Esophagus mucosa (tissue), 1 donor: ENCODE data around the gene TM9SF2. TPM values are rescaled to one million over a fixed set of nuclear protein-coding genes. Genes with fewer than 3 reads are reported as not detected.

Source experiments
- ATAC-seq: fragments of 200-7000 bp; cut with Tn5 transposase; one replicate; pipeline ENCODE4 v1.9.1; 2020
- total RNA-seq: library from RNA; stranded (reverse); gene quantifications from one replicate; pipeline ENCODE4 v1.2.4, GENCODE V29; 2023
- donor health status: DM: yes; HTN: yes; CAD: no.

The TM9SF2 gene
- total RNA-seq, 1 donor from 2014 or later, result 57.5 TPM

DNA sequence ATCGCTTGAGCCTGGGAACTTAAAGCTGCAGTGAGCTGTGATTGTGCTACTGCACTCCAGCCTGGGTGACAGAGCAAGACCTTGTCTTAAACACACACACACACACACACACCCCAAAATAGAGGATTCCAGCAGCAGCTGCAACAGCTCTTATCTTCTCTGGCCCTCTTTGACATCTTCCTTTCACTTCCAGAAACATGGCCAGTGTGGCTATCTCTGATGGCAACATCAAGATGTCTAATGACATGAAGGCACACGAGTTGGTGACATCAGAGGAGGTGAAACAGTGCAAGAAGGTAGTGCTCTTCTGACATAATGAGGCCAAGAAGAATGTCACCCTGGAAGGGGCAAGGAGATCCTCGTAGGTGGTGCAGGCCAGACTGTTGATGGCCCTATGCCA lies 81.2 kb downstream of the TM9SF2 start:
- ATAC-seq, result no peak

DNA sequence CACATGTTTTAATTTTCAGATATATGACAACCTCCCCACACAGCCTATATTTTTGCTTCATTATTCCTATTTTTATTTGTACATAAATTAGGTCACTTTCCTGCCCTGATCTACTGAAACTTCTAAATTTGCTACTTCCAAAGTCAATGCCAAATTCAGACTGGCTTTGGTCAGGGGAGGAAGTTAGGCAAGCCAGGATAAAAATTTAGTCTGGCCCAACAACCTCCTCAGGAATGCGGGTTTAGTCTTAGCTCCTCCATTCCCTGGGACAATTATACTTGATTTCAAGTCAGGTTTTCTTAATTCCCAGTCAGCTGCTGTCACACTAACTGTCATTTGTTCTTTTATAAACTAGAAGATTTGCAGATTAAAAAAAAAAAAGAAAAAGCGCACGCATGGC lies 84.3 kb downstream of the TM9SF2 start:
- no peak for ATAC-seq

- no peak for ATAC-seq
Measured at GRCh38 chr13:99587021-99587420, 85.7 kb downstream of the TM9SF2 start.

DNA sequence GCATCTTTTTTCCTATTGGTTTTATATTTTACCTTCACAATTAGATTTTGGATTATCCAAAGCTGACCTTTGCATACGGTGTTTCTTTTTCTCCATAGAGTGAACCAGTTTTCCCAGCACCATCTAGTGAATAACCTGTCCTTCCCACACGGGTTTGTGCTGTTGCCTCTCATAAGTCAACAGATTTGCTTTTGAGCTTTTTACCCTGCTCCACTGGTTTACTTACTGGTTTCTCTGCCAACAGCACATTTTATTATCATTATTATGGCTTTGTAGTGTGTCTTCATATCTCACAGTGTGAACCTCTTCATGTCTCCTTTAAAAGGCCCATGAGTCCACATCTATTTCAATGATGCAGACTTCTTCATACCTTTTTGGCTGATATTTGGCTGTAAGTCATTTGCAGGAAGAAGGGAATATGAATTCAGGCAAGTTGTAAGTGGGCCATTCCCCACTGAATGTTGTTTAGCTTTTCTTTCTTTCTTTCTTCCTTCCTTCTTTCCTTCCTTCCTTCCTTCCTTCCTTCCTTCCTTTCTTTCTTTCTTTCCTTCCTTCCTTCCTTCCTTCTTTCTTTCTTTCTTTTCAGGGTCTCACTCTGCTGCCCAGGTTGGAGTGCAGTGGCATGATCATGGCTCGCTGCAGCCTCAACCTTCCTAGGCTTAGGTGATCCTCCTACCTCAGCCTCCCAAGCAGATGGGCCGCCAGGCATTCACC lies 86.8 kb downstream of the TM9SF2 start:
- ATAC-seq, result peak; percentile 49

- ATAC-seq, result no peak
Measured at GRCh38 chr13:99589575-99589974, 88.3 kb downstream of the TM9SF2 start.

GRCh38 chr13:99590519-99591011 lies 89.3 kb downstream of the TM9SF2 start:
- no peak for ATAC-seq

- ATAC-seq, result no peak
Measured at GRCh38 chr13:99596180-99596579, 94.9 kb downstream of the TM9SF2 start.

DNA sequence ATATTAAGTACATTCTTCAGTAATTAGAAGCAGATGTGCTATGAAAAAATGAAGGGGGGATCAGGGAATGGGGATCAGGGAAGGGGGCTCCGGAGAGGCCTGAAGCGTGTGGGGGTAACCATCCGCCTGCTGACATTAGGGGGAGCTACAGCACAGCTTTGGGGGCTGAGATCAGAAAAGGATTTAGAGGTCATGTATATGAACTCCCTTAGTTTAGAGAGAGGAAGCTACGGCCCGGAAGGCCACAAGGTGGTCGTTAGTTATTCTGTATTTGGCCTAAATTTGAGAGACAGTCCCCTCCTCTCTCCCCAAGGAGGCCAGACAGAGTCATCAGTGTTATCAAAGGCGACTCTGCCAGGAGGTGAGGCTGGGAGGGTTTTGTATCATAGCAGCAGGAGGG lies 99.0 kb downstream of the TM9SF2 start:
- ATAC-seq, result no peak

DNA sequence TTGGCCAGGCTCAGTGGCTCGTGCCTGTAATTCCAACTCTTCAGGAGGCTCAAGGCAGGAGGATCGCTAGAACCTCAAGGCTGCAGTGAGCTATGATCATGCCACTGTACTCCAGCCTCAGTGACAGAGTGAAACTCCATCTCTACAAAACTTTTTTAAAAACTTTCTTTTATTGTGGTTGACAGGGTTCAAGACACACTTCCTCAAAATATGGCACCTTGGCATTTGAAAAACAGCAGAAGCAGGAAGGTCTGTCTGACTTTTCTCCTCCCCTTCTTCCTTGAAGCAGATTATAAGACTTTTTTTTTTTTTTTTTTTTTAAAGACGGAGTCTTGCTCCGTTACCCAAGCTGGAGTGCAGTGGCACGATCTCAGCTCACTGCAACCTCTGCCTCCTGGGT lies 100.3 kb downstream of the TM9SF2 start:
- no peak for ATAC-seq

GRCh38 chr13:99604636-99605035 lies 103.4 kb downstream of the TM9SF2 start:
- no peak for ATAC-seq

- peak; percentile 51 for ATAC-seq
Measured at GRCh38 chr13:99605420-99606323, 104.4 kb downstream of the TM9SF2 start.

DNA sequence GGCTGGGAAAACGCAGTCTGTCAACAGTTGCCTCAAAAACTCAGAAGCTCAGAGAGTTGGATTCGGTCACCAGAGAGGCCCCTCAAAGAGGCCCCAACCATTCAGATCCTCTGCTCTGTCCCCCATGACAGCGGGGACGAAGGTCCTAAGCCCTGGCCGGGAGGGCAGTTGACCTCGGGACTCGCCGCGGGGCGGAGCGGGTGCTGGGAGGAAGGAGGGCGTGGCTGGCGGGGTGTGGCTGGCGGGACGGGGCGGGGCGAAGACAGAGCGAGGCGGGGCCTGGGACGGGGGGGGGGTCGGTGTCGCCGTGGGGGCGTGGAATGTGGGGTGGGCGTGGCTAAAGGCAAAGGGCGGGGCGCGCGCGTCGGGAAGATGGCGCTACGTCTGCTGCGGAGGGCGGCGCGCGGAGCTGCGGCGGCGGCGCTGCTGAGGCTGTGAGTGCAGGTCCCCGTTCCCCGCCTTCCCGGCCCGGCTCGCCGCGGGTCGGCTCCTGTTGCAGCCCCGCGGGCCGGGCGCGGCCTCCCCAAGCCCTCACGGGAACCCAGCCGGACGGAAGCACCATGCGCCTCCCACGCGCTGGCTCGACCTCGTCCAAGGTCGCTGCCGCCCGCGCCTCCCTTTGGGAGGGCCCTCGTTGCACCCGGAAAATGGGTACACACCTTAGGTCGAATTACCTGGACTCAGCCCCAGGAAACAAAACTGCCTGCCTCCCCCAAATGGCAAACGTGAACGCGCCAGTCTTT lies 105.2 kb downstream of the TM9SF2 start, which contains the start of gene CLYBL:
Gene CLYBL (plus strand): TSS at position 367 of the 743 bp plus-strand sequence.
- ATAC-seq, result peak; percentile 97

DNA sequence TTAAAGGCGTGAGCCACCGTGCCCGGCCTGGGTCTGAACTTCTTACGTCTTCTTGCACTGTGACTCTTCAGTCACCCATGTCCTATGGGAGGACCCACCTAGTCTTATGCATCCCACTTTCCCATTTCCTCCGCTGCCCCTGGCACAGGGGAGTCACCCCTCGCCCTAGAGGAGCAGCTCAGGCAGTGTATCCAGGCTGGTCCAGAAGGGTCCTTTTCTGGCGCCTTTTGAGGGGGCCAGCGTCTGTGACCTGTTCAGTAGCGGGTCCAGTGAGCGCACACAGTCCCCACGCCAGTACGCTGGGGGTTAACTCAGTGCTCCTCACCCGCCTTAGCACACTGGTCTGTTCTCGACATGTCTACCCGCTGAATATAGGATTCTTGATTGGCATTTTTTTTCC lies 107.1 kb downstream of the TM9SF2 start:
- ATAC-seq, result no peak

DNA sequence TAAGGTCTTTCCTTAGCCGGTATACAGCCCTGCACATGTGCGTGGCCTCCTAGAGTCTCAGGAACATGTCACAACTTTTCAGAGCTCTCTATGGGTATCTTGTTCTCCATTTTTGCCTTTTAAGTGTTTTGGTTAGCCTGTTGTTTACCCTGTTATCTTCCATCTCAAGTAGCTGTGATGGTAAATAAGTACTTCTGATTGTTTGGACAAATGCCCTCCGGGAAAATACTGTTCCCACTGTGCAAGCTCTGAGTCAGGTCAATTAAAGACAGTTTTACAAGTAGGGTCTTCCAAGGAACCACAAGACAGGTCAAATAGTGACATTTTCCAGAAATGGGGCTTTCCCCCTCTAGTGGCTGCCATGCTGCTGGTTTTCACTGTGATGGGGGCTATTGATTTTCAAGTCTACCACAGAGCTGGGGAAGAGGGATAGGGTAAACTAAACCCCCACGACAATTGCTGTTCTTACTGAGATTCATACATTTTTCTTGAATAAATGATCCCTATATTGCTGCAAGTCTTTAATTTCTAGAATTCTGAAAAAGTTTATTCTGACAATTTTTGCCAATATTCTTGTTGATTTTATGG lies 109.5 kb downstream of the TM9SF2 start:
- ATAC-seq, result no peak

Other genes starting within 250 kb of the TM9SF2 start
- gene GPR18, start 243.1 kb upstream of the TM9SF2 start, total RNA-seq, result not detected
- 0.76 TPM for gene GPR183, start 194.1 kb upstream of the TM9SF2 start, total RNA-seq
- 10.7 TPM for gene CLYBL, start 105.2 kb downstream of the TM9SF2 start, total RNA-seq